Limb (tissue), 2 donors: ENCODE data around the gene ZNF446.
A peak's percentile ranks its signal among the peaks of the same experiment; 100 is the strongest.
"Not testable (repeated sequence)": the region's sequence is repeated elsewhere in the genome, so short reads cannot be mapped to it uniquely, and the experiment has no call there.

Experiments used
- DNase-seq, 2 donors: peaks; one replicate each; pipeline ENCODE4 v3.0.0-alpha.2; 2016; ENCODE audit errors: extremely low spot score in 2 of 2

The ZNF446 gene

DNA sequence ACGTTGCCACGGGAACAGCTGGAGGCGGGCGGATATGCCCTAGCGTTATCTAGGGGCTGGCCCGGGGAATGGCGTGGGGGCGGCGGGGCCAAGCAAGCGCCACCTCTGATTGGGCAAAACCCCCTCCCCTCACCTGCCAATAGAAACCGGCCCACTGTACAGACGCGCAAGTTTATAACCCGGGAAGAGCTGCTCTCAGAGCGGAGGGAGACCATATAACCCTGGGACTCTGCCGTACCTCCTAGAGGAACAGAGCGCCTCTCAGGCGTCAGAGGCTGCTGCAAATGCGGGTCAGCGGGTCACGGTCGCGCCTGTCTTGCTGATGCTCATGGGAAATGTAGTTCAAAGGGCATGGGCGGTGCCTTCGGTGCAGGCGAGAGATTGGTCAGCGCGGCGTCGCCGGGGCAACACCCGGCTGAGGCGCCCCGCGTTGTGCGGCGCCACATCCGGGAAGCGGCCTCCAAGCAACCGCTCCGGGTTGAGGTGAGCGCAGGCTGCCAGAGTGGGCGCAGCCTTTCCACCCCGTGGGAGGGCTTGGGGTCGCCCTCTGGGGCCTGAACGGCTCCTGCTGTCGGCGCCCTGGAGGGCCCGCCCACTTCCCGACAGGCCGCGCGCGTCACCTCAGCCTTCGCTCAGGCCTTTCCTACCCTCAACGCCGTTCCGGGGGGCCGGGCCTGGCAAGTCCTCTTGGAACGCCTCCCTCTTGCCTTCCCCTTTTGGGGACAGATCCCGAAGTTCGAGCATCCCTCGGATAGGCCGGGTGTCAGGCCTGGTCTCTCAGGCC is at the start of gene ZNF446:
Gene ZNF446, plus strand, starts transcription at position 639 of the 784 bp plus-strand sequence. CDS start 867 bp downstream, outside the sequence.
- DNase-seq: peak; percentile 96 to 97

DNA sequence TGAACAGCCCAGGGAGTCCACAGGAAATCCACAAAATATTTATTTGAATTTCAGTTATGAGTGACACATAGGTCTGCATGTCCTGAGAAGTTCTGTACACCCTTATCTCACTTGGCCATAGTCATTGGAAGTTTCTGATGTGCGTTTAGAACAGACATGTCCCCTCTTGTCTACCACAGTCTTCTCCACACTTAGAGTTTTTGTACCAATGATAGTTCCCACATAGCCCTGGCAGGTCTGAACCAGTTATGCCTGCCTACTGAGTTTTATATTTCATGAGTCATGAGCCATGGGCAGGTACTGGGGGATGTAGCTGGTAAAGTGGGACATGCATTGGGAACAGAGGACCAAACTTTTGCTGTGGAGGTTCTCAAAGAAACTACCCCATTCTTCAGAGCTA is 47.5 kb upstream of the ZNF446 start:
- DNase-seq: no peak

DNA sequence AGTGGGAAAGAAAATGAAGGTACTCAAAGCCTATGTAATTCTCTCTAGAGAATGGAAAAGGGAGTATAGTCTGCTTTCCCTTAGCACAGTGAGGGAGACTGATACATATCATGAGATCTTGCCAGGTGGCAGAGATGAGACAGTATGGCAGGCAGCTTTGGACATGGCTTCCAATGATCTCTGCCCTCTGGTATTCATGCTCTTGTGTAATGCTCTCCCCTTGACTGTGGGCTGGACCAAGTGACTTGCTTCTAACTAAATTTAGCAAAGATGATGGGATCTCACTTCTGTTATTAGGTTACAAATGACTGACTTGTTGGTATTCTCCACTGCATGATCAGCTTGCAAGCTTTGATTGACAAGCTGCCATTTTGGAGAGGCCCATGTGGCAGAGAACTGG is 46.4 kb upstream of the ZNF446 start:
- no peak for DNase-seq

DNA sequence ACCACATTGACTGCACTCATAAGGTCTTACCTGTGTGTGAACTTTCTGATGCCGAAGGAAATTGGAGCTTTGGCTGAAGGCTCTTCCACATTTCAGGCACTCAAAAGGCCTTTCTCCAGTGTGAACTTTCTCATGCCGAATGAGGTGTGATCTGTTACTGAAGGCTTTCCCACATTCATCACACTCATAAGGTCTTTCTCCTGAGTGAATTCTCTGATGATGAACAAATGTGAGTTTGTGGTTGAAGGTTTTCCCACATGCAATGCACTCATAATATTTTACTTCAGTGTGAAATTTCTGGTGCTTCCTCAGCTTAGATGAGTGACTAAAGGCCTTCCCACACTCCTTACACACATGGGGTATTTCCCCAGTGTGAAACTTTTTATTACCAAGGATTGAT is 41.9 kb upstream of the ZNF446 start:
- no peak for DNase-seq

DNA sequence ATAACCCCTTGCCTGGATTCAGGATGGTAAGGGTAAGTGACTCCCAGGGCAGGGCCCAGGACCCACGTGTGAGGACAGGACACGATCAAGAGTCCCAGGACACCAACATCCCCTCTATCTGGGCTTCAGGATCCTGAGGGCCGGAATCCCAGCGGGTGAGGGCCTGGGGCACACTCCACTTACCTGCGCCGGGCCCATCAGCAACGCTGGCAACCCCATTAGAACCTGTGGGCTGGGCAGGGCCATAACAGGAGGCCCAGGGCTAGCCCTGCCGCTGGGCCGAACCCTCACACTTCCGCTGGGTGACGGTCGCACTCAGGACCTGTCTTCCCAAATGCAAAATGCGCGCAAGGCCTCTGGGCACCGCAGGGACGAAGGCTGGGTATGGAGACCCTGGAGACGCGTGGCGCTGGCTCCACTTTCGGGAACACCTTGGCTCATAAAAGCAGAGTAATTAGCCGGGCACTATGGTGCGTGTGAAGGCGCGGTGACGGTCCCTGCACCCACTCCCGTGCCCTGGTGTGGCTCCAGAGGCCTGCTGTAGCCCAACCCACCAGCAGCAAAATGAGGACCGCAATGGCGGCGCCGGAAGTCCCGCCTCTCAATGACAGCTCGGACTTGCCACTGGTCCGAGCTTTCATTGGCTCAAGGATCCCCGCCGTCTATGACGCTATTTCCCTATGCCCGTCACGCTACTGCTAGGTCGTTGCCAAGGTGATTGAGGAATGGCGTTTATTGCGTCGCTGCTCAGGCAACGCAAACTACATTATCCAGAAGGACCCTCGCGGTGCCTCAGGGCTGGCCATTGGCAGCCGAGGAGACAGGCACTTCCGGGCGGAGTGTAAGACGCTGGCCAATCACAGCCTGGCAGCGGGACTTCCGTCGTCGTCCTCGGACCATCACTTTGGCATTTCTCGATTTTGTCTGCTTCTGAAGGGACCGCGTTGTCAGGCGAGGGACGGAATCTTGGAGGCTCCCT is 36.3 kb upstream of the ZNF446 start, which contains the start of gene ZNF132:
Gene ZNF132, minus strand, starts transcription at position 578 of the 979 bp plus-strand sequence. Its CDS starts 332 bp downstream, at position 246.
- DNase-seq: peak; percentile 96 to 100

DNA sequence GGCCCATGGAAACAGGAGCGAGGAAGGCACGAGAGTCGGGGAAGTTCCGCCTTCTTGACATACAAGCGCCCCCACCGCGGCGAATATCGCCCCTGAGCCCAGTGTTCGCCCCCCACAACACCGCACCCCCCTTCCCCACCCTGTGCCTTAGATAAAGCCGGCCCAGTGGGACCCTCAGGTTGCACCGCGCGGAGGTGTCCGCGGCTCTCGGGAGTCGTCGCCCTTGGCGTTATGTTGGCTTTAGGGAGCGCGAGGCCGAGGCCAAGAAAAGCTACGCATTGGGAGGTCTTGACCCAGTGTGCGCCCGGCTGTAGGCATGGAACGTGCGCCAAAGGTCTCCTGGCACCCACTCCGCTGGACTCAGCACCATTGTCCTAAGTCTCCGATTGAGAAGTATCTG is 35.6 kb upstream of the ZNF446 start:
- DNase-seq: no peak

DNA sequence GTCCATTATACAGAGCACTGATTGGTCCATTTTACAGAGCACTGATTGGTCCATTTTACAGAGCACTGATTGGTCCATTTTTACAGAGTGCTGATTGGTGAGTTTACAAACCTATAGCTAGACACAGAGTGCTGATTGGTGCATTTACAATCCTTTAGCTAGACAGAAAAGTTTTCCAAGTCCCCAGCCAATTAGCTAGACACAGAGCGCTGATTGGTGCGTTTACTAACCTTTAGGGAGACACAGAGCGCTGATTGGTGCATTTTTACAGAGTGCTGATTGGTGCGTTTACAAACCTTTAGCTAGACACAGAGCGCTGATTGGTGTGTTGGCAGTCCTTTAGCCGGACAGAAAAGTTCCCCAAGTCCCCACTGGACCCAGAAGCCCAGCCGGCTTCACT is 33.2 kb upstream of the ZNF446 start:
- DNase-seq: not testable (repeated sequence)

DNA sequence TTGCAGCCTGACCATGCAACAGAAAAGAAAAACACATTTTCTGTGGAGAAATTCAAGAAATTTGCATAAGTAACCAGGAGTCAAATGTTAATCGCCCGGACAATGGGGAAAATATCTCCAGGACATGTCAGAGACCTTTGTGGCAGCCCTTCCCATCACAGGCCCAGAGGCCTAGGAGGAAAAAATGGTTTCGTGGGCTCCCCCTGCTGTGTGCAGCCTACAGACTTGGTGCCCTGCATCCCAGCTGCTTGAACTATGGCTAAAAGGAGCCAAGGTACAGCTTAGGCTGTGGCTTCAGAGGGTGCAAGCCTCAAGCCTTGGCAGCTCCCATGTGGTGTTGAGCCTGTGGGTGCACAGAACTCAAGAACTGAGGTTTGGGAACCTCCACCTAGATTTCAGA is 27.3 kb upstream of the ZNF446 start:
- DNase-seq: not testable (repeated sequence)

DNA sequence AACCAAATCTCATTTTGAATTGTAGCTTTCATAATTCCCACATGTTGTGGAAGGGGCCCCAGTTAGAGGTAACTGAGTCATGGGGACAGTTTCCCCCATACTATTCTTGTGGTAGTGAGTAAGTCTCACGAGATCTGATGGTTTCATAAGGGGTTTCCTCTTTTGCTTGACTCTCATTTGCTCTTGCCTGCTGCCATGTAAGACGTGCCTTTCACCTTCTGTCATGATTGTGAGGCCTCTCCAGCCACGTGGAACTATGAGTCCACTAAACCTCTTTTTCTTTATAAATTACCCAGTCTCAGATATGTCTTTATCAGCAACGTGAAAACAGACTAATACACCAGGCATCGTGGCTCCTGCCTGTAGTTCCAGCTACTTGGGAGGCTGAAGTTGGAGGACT is 26.2 kb upstream of the ZNF446 start:
- not testable (repeated sequence) for DNase-seq

DNA sequence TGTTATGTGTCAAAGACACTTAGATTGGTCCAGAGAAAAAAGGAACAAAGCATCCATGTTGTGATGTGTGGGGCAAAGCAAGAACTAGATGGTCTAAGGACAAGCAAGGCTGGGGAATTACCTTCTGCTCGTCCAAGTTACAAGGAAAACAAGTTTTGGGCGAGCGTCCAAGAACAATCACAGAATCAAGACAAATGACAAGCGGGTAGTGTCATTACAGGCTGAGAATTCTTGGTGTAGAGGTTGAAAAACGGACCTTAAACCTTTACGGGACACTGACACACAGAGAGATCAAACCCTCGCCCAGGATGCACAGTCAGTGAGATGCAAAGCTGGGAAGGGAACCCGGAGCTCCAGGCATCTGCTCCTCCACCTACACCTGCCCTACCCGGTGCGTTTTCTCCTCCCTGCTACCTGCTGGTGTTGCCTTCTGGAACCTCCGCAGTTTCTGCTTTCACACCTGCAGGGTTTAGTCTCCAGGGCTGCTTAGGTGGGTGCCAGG is 25.2 kb upstream of the ZNF446 start:
- DNase-seq: no peak

DNA sequence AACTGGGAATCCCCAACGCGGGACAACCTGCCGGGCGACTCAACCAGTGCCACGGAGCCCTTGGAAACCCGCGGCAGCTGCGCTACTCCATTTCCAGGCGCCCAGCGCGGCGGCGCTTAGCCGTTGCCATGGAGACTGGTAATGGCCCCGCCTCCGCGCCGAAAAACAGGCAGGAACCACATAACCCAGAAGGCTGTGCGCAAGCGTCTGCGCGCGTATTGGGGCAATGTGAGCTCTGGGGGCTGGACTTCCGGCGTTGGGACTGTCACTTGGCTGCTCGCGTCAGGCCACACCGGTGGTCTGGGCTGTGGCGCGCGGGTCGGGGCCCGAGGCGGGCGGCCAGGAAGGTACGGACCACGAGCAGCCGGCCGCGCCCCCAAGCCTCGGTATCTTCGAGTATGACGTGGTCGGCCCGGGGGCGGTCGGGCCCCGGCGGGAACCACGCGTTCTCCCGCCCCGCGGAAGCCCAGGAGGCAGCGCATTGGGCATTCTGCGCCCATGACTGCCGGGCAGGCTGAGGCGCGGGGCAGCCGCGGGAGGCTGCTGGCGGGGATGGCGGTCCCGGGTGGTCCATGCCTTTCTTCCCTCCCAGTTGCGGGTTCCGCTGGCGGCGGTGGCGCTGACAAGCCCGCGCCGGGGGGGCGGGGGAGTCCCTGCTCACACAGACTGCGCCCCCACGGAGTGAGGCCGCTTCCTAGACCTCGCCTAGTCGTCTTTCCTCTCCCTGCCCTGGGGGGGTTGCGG is 24.6 kb upstream of the ZNF446 start, which contains the start of gene ZNF324B:
Gene ZNF324B, plus strand, starts transcription at position 265 of the 744 bp plus-strand sequence. CDS start 2,080 bp downstream, outside the sequence.
- peak; percentile 96 for DNase-seq

DNA sequence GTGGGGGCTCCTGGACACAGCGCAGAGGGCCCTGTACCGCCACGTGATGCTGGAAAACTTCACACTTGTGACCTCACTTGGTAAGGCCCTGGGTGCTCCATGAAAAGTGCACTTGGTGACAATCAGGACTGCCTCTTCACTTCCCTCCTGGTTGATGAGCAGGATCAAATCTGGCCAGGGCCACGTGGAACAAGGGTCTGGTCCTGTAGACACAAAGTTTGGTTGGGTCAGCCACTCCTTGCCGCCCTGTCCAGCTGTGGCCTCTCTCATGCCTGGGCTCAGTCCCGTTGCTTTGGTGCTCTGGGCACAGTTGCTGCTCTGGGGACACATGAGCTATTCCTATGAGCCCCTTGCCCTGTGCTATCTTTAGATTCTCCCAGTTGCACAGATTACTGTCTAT is 22.4 kb upstream of the ZNF446 start:
- no peak for DNase-seq

DNA sequence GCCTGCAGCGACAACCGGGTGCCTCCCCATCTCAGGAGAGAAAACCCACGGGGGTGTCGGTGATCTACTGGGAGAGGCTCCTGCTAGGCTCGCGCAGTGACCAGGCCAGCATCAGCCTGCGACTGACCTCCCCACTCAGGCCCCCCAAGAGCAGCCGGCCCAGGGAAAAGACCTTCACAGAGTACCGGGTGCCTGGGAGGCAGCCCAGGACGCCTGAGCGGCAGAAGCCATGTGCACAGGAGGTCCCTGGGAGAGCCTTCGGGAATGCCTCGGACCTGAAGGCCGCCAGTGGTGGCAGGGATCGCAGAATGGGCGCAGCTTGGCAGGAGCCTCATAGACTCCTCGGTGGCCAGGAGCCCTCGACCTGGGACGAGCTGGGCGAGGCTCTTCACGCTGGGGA is 20.8 kb upstream of the ZNF446 start:
- DNase-seq: no peak

DNA sequence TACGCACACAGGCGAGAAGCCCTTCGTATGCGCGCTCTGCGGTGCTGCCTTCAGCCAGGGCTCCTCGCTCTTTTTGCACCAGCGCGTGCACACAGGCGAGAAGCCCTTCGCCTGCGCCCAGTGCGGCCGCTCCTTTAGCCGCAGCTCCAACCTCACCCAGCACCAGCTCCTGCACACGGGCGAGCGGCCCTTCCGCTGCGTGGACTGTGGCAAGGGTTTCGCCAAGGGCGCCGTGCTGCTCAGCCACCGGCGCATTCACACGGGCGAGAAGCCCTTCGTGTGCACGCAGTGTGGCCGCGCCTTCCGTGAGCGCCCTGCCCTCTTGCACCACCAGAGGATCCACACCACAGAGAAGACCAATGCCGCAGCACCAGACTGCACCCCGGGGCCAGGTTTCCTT is 20.0 kb upstream of the ZNF446 start:
- DNase-seq: no peak

DNA sequence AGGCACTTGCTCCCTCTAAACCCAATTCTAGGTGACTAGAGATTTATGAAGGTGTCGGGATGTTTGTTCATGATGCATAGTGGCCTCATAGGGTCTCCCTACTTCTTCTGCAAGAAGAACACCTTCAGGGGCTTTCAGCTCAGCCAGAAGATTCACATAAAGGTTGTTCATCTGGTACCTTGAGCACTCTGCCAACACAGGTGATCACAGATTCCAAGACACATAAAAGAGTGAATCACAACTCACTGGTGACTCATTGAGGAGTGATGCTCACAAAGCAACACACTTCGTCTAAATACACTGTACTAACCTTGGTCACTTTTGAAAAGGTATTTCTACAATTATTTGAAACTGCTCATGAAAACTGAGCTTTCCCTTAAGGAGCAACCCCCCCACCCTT is 16.1 kb upstream of the ZNF446 start:
- DNase-seq: no peak

DNA sequence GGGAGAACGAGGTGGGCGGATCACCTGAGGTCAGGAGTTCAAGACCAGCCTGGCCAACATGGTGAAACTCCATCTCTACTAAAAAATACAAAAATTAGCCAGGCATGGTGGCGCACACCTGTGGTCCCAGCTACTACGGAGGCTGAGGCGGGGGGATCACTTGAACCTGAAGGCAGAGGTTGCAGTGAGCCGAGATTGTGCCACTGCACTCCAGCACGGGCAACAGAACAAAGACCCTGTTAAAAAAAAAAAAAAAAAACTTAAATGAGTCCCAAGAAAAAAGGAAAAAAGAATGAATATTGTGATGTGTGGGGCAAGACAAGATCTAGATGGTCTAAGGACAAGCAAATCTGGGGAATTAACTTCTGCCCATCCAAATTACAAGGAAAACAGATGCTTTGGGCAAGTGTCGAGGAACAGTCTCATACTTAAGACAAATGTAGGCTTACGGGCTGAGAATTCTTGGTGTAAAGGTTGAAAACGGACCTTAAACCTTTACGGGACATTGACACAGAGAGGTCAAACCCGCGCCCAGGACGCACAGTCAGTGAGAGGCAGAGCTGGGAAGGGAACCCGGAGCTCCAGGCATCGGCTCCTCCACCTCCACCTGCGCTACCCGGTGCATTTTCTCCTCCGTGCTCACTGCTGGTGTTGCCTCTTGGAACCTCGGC is 9.9 kb upstream of the ZNF446 start:
- DNase-seq: no peak

DNA sequence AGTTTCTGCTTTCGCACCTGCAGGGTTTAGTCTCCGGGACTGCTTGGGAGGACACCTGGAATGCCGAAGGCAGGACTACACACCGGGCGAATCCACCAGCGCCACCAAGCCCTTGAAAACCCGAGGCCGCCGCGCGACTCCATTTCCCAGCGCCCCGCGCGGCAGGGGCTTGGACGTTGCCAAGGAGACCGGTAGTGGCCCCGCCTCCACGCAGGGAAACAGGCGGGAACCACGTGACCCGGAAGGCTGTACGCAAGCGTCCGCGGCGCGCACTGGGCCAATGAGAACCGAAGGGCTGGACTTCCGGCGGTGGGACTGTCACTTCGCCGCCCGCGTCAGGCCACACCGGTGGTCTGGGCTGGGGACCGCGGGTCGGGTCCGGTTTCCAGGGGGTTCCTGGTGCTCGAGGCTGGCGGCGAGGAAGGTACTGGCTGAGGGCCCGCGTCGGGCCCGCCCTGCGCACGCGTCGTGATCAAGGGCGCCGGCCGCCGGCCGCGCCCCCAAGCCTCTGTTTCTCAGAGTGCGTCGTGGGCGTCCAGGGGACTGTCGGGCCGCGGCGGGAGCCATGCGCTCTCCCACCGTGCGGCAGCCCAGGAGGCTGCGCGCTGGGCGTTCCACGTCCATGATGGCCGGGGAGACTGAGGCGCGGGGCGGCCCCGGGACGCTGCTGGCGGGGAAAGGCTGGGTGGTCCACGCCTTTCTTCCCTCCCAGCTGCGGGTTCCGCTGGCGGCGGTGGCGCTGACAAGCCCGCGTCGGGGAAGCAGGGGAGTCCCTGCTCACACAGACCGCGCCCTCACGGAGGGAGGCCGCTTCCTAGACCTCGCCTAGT is 9.2 kb upstream of the ZNF446 start, which contains the start of gene ZNF324:
Gene ZNF324, plus strand, starts transcription at position 321 of the 830 bp plus-strand sequence. CDS start 2,106 bp downstream, outside the sequence.
- DNase-seq: peak; percentile 98

DNA sequence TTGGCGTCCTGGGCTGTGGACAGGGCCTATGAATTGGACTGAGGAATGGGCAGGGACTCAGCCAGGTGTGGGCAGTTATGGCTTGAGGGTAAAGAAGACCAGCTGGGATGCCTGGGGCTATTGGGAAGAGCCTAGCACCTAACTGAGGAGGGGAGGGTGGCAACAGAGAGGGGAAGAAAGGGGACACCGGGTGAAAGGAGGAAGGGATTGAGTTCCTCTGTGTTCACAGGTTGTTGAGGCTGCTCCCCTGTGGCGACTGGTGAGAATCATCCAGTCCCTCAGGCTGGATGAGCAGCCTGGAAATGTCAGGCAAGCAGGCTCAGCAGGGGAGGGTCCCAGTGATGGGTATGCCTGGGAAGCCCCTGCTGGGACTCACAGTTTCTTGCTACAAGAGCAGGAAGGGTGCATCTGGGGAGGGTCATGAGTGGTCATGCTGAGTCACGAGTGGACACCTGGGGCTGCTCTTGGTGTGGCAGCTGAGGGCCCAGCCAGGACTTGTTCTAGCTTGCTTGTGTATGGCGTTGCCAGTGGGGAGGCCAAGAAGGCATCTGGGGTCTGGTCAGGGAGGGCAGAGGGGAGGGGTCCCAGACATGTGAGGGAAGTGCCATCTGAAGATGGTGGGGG is 7.8 kb upstream of the ZNF446 start:
- DNase-seq: no peak
